Raji (cell line): ENCODE data around the gene RNH1.

Experiments
- POLR2A ChIP-seq: IDR thresholded peaks from 2 replicates; pipeline ENCODE4 v1.6.1; 2011; ENCODE audit warnings: low read depth, low read length, control low read depth; ENCODE audit not compliant: insufficient read depth

The RNH1 gene

GRCh38 chr11:498297-499181 is 8.5 kb downstream of the RNH1 start:
- TF ChIP-seq POLR2A = no peak

GRCh38 chr11:497565-498296 is 9.3 kb downstream of the RNH1 start:
- no peak for TF ChIP-seq POLR2A

GRCh38 chr11:496834-497564 is 10.0 kb downstream of the RNH1 start:
- TF ChIP-seq POLR2A = no peak

GRCh38 chr11:495537-495931 is 11.5 kb downstream of the RNH1 start:
- no peak for TF ChIP-seq POLR2A

GRCh38 chr11:494761-495536 is 12.1 kb downstream of the RNH1 start:
- TF ChIP-seq POLR2A = no peak

- no peak for TF ChIP-seq POLR2A
These were observed 14.4 kb downstream of the RNH1 start for GRCh38 chr11:492427-493226.

- no peak for TF ChIP-seq POLR2A
These were observed 15.7 kb downstream of the RNH1 start for GRCh38 chr11:491358-491757.

GRCh38 chr11:490930-491260 is 16.1 kb downstream of the RNH1 start:
- no peak for TF ChIP-seq POLR2A

GRCh38 chr11:490186-490929 is 16.7 kb downstream of the RNH1 start:
- TF ChIP-seq POLR2A = no peak

- no peak for TF ChIP-seq POLR2A
These were observed 17.3 kb downstream of the RNH1 start for GRCh38 chr11:489610-490185.

- no peak for TF ChIP-seq POLR2A
These were observed 18.1 kb downstream of the RNH1 start for GRCh38 chr11:488992-489391.

- no peak for TF ChIP-seq POLR2A
These were observed 18.5 kb downstream of the RNH1 start for GRCh38 chr11:488579-488978.

GRCh38 chr11:488062-488461 is 19.0 kb downstream of the RNH1 start:
- TF ChIP-seq POLR2A = no peak
